ENCODE measurements around the gene GPM6B. TPM values are rescaled to one million over a fixed set of nuclear protein-coding genes. Genes with fewer than 3 reads are reported as not detected.

GPM6B gene
- total and polyA plus RNA-seq, 2 donors (not counting 3 experiments of a cell fraction or from before 2014, with no cell fraction given): 0.30 TPM; not detected in 1

DNA sequence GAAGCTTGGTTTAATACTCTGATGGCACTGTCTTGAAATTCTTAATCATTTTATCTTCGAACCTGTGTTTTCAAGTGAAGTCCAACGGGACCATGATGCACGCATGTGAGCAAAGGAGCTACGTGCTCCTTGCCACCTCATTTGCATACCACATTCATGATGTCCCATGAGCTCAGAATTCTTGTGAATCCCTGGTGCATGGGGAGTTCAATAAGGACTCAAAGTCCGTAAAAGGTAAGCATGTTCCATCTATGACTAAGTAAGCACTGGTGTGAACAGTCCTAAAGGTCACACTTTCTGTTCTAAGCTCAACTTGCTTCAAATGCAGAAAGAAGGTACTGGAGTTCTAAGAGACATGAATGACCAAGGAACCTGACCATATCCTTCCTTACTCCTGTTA, 13.1 kb upstream of the GPM6B start:
- Histone ChIP-seq H3K9me1 (replicated peaks; ENCODE audit: control insufficient read depth, extremely low read depth, insufficient read depth, low read length) (no peaks in the 10 kb centered on the region), H2AFZ (ENCODE audit: low read depth, low read length) (no peak overlapping the region), H3K27me3 (ENCODE audit: control insufficient read depth in 2 of 2, insufficient read depth in 2 of 2, low read length in 2 of 2) (no peaks in the 10 kb centered on the region), H4K20me1 (replicated peaks; ENCODE audit: control insufficient read depth, extremely low read depth, insufficient read depth, low read length) (no peaks in the 10 kb centered on the region), H3K36me3 (ENCODE audit: control insufficient read depth in 2 of 2, extremely low read depth in 1 of 2, insufficient read depth in 2 of 2, low read length in 2 of 2) (no peaks in the 10 kb centered on the region), H3K4me1 (ENCODE audit: control insufficient read depth, extremely low read depth, insufficient read depth, low read length) (no peaks in the 10 kb centered on the region), H3K27ac (ENCODE audit: insufficient read depth, low read depth, low read length) (no peak overlapping the region), H3K4me2 (ENCODE audit: insufficient read depth, low read length) (no peak overlapping the region), H3K9me3 (replicated peaks; ENCODE audit: control insufficient read depth, insufficient read depth, low read length) (no peaks in the 10 kb centered on the region), H3K79me2 (ENCODE audit: control insufficient read depth, insufficient read depth, low read length) (no peaks in the 10 kb centered on the region), H3K4me3 (replicated peaks in 1 of 3; ENCODE audit: insufficient read depth in 1 of 3, low read depth in 1 of 3, low read length in 3 of 3) (no peak overlapping the region), H3K9ac (replicated peaks; ENCODE audit: extremely low read depth, insufficient read depth, low read length) (no peak overlapping the region)
- FAIRE-seq: no peak
- intact Hi-C loops (cut with micrococcal nuclease): no loop called here
- dilution Hi-C loops (cut with MboI; ENCODE audit: extremely low pct_ligation_motif_present, low sequenced_read_pairs): no loop called here
- TF ChIP-seq, protein P1, sequence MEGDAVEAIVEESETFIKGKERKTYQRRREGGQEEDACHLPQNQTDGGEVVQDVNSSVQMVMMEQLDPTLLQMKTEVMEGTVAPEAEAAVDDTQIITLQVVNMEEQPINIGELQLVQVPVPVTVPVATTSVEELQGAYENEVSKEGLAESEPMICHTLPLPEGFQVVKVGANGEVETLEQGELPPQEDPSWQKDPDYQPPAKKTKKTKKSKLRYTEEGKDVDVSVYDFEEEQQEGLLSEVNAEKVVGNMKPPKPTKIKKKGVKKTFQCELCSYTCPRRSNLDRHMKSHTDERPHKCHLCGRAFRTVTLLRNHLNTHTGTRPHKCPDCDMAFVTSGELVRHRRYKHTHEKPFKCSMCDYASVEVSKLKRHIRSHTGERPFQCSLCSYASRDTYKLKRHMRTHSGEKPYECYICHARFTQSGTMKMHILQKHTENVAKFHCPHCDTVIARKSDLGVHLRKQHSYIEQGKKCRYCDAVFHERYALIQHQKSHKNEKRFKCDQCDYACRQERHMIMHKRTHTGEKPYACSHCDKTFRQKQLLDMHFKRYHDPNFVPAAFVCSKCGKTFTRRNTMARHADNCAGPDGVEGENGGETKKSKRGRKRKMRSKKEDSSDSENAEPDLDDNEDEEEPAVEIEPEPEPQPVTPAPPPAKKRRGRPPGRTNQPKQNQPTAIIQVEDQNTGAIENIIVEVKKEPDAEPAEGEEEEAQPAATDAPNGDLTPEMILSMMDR (IDR thresholded peaks at IDR 0.05; ENCODE audit: extremely low read depth in 1 of 2, insufficient read depth in 1 of 2, low read depth in 1 of 2, low read length in 2 of 2): no peak
- TF ChIP-seq EZH2 (IDR thresholded peaks at IDR 0.05; ENCODE audit: borderline replicate concordance, low read depth, low read length, severe bottlenecking) (no peak), POLR2AphosphoS5 (IDR thresholded peaks at IDR 0.05; ENCODE audit: insufficient read depth, low read depth, low read length) (no peak), JUN (IDR thresholded peaks at IDR 0.05; ENCODE audit: borderline replicate concordance, insufficient read depth, insufficient read length, low read depth) (no peak)
- ChIA-PET POLR2A (no interaction called here), CTCF (no interaction called here)
- no peak for DNase-seq (ENCODE audit: low read depth, low spot score)
- BruUV-seq (replicated peaks): no TSS peak

DNA sequence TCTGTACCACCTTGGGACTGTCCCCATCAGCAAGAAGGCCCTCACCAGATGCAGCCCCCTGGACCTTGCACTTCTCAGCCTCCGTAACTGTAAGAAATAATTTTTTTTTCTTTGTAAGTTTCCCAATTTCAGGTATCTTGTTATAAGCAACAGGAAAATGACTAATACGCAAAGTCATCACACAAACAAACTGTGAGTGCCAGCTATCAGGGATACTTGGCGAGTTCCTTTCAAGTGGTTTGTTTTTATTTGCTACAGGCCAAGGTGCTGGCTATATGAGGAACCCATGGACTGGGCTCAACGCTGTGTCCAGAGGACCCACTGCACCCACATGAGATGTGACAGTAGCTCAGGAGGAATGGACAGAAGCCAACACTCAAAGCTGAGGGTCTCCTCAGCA, 11.5 kb upstream of the GPM6B start:
- no peaks in the 10 kb centered on the region for H3K36me3 ChIP-seq (ENCODE audit: control insufficient read depth in 2 of 2, extremely low read depth in 1 of 2, insufficient read depth in 2 of 2, low read length in 2 of 2)
- POLR2A ChIA-PET: no interaction called here
- no peaks in the 10 kb centered on the region for H3K9me3 ChIP-seq (replicated peaks; ENCODE audit: control insufficient read depth, insufficient read depth, low read length)
- H3K4me1 ChIP-seq (ENCODE audit: control insufficient read depth, extremely low read depth, insufficient read depth, low read length): no peaks in the 10 kb centered on the region
- H3K79me2 ChIP-seq (ENCODE audit: control insufficient read depth, insufficient read depth, low read length): no peaks in the 10 kb centered on the region
- H3K9ac ChIP-seq (replicated peaks; ENCODE audit: extremely low read depth, insufficient read depth, low read length): no peak overlapping the region
- H2AFZ ChIP-seq (ENCODE audit: low read depth, low read length): no peak overlapping the region
- intact Hi-C loops (cut with micrococcal nuclease): no loop called here
- CTCF ChIA-PET: no interaction called here
- no peaks in the 10 kb centered on the region for H3K9me1 ChIP-seq (replicated peaks; ENCODE audit: control insufficient read depth, extremely low read depth, insufficient read depth, low read length)
- no peak overlapping the region for H3K4me2 ChIP-seq (ENCODE audit: insufficient read depth, low read length)
- no peak overlapping the region for H3K4me3 ChIP-seq (replicated peaks in 1 of 3; ENCODE audit: insufficient read depth in 1 of 3, low read depth in 1 of 3, low read length in 3 of 3)
- no peak for DNase-seq (ENCODE audit: low read depth, low spot score)
- peak; percentile 48 for FAIRE-seq
- no peak for TF ChIP-seq POLR2A (IDR thresholded peaks at IDR 0.05; ENCODE audit: low read depth, low read length)
- no peak for TF ChIP-seq FOS (IDR thresholded peaks at IDR 0.05; ENCODE audit: borderline replicate concordance, insufficient read depth, low read length)
- TF ChIP-seq, protein P1 (IDR thresholded peaks at IDR 0.05; ENCODE audit: extremely low read depth in 1 of 2, insufficient read depth in 1 of 2, low read depth in 1 of 2, low read length in 2 of 2): no peak
- no peak for TF ChIP-seq POLR2AphosphoS5 (IDR thresholded peaks at IDR 0.05; ENCODE audit: insufficient read depth, low read depth, low read length)
- TF ChIP-seq EZH2 (IDR thresholded peaks at IDR 0.05; ENCODE audit: borderline replicate concordance, low read depth, low read length, severe bottlenecking): no peak
- TF ChIP-seq GATA2 (IDR thresholded peaks at IDR 0.05; ENCODE audit: insufficient read depth, insufficient read length, low read depth, low read length): no peak
- no peak for TF ChIP-seq MYC (IDR thresholded peaks at IDR 0.05; ENCODE audit: low read depth, low read length)
- dilution Hi-C loops (cut with MboI; ENCODE audit: extremely low pct_ligation_motif_present, low sequenced_read_pairs): no loop called here
- H4K20me1 ChIP-seq (replicated peaks; ENCODE audit: control insufficient read depth, extremely low read depth, insufficient read depth, low read length): no peaks in the 10 kb centered on the region
- no peaks in the 10 kb centered on the region for H3K27me3 ChIP-seq (ENCODE audit: control insufficient read depth in 2 of 2, insufficient read depth in 2 of 2, low read length in 2 of 2)
- no peak overlapping the region for H3K27ac ChIP-seq (ENCODE audit: insufficient read depth, low read depth, low read length)
- no TSS peak for BruUV-seq (replicated peaks)
